KBM-7 (cell line): ENCODE data around the gene ITFG1.
"Not testable (repeated sequence)": the region's sequence is repeated elsewhere in the genome, so short reads cannot be mapped to it uniquely, and the experiment has no call there.

Experiments
- DNase-seq: peaks from one replicate; pipeline ENCODE4 v3.0.0-alpha.2; 2015
- in situ Hi-C: fragments of 300-500 bp; cut with MboI; formaldehyde crosslinking; loops from 2 replicates; pipeline ENCODE4 v1.14.3; 2020; ENCODE audit warnings: low sequenced_read_pairs, low pct_unique_long_range_greater_than_20kb, mixed read lengths

Gene ITFG1

GRCh38 chr16:47363761-47364160, 97.1 kb downstream of the ITFG1 start:
- DNase-seq = no peak
- in situ Hi-C loops = no loop called here

- DNase-seq = no peak
- in situ Hi-C loops = no loop called here
Observed at GRCh38 chr16:47359478-47359877, 101.4 kb downstream of the ITFG1 start.

GRCh38 chr16:47358816-47359215, 102.0 kb downstream of the ITFG1 start:
- DNase-seq = no peak
- in situ Hi-C loops = no loop called here

GRCh38 chr16:47349029-47349428, 111.8 kb downstream of the ITFG1 start:
- DNase-seq, in situ Hi-C loops: not testable (repeated sequence)

GRCh38 chr16:47347021-47347696, 113.7 kb downstream of the ITFG1 start:
- in situ Hi-C loops, DNase-seq: not testable (repeated sequence)

GRCh38 chr16:47342055-47342454, 118.8 kb downstream of the ITFG1 start:
- in situ Hi-C loops = no loop called here
- DNase-seq = no peak

- in situ Hi-C loops, DNase-seq: not testable (repeated sequence)
Observed at GRCh38 chr16:47330562-47330961, 130.3 kb downstream of the ITFG1 start.

GRCh38 chr16:47324309-47324708, 136.6 kb downstream of the ITFG1 start:
- in situ Hi-C loops, DNase-seq: not testable (repeated sequence)

GRCh38 chr16:47323241-47323640, 137.6 kb downstream of the ITFG1 start:
- DNase-seq = no peak
- in situ Hi-C loops = no loop called here

GRCh38 chr16:47320546-47321310, 140.1 kb downstream of the ITFG1 start:
- no peak for DNase-seq
- in situ Hi-C loops = no loop called here

GRCh38 chr16:47317465-47318240, 143.2 kb downstream of the ITFG1 start:
- DNase-seq = no peak
- in situ Hi-C loops = no loop called here

GRCh38 chr16:47316442-47317015, 144.3 kb downstream of the ITFG1 start:
- DNase-seq = no peak

GRCh38 chr16:47311738-47312505, 148.9 kb downstream of the ITFG1 start:
- in situ Hi-C loops = no loop called here

More at GRCh38 chr16:47316442-47317015, 144.3 kb downstream of the ITFG1 start:
- in situ Hi-C loops = no loop called here

GRCh38 chr16:47310792-47311211, 150.1 kb downstream of the ITFG1 start:
- peak; percentile 17 for DNase-seq
- in situ Hi-C loops = no loop called here

More at GRCh38 chr16:47311738-47312505, 148.9 kb downstream of the ITFG1 start:
- no peak for DNase-seq

- DNase-seq = no peak
- in situ Hi-C loops = no loop called here
Observed at GRCh38 chr16:47309581-47310312, 151.1 kb downstream of the ITFG1 start.

GRCh38 chr16:47308601-47309000, 152.3 kb downstream of the ITFG1 start:
- in situ Hi-C loops = no loop called here

GRCh38 chr16:47304563-47304962, 156.3 kb downstream of the ITFG1 start:
- DNase-seq = no peak
- in situ Hi-C loops = no loop called here

More at GRCh38 chr16:47308601-47309000, 152.3 kb downstream of the ITFG1 start:
- DNase-seq = no peak

GRCh38 chr16:47299587-47299986, 161.3 kb downstream of the ITFG1 start:
- in situ Hi-C loops = no loop called here
- DNase-seq = no peak
